HG03571 (cell line): Measurements from ENCODE around the gene DEFB112.

Experiments
- ATAC-seq: cut with Tn5 transposase; IDR thresholded peaks from one replicate; pipeline ENCODE4 v1.9.1; 2021; ENCODE audit not compliant: unreplicated experiment

The DEFB112 gene, protein sequence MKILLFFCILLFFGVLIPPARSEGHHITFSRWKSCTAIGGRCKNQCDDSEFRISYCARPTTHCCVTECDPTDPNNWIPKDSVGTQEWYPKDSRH

DNA sequence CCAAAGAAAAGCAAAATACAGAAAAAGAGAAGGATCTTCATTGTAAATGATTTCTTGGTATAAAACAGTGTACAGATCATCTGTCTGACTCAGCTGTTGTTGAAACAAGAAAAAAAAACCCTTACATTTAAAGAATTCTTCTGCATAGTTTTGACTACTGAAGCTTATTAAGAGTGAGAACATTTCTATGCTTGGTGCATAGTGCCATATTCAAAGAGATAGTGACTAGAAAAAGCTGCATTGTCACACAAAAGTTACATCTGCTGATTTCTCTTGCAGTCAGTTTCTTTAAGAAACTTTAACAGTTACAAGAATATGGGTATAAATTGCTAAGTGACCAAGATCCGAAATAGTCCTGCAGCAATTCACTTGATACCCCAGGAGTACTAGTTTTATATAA is at the start of gene DEFB112:
Gene DEFB112, minus strand, starts transcription at position 101 of the 400 bp plus-strand sequence. Its CDS starts 60 bp downstream, at position 41.
- ATAC-seq, result no peak

DNA sequence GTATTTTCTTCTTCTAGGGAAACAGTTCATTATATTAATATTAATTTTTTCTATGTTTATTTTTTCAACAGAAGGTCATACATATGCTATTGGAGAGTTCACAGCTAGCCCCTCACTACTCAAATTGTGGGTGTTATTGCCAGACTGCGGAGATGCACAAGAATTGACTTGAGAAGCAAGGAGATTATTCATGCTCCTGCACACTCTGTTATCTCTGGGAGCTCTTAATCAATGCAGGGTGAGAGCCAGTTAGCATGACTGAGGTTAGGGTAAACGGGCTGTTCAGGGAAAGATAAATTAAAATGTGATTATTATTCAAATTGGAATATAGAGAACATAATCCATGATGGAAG is 48.9 kb upstream of the DEFB112 start:
- ATAC-seq, result no peak

DNA sequence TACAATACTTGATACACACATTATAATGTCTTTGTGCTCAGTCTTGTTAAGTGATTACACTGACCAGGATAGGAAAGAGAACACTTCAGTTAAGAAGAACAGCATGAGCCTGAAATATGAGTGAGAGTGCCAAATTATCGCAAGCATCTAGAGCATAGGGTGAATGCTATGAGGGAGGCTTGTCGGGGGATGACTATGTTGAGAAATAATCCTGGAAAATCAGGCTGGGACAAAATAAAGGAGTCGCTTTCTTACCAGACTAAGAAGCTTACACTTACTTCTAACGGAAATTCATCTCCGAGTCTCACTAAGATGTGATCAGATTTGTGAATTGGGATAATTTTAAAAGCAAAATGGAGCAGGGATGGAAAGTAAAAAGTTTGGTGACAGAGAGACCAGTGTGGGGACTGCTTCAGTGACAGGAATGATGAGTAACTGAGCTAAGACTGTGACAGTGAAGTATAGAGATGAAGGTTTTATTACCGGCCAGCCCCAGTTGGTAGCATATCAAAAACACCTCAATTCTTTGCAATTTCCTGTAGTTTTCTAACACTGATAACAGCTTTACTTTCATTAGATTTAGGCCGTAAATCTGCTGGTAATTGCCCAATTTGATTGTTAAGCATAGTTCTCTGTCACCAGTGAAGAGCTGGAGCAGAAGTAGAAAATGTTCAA is 48.4 kb upstream of the DEFB112 start:
- ATAC-seq, result no peak

DNA sequence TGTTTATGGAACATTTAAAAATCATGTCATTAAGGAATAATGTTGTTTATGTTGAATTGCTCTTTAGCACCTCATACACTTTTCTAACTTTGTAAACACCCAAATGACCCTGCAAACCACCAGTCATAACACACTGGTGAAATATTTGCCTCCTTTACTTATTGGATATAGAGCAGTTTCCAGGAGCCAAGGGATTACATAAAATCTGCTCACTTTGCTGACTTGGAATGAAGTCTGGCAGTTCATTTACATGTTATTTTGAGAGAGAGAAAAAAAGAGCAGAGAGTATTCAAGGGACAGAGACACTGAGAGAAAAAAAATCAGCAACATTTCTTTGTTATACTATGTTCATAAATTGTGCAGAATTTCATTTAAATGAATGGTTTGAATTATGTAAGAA is 46.6 kb upstream of the DEFB112 start:
- no peak for ATAC-seq

DNA sequence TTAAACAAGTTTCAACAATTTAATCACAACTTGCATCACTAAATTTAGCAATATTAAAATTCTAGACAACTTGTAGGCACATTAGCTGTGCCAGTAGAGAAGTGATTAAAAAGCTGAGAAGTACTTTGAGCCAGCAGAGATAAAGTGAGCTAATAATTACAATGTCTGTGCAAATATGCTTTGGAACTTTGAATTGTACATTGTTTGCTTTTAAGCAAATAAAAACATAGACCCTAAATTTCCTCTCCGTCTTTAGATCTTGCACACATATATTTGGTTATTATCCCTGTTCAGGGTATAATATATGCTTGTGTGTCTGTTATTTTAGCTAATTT is 44.2 kb upstream of the DEFB112 start:
- ATAC-seq, result no peak

DNA sequence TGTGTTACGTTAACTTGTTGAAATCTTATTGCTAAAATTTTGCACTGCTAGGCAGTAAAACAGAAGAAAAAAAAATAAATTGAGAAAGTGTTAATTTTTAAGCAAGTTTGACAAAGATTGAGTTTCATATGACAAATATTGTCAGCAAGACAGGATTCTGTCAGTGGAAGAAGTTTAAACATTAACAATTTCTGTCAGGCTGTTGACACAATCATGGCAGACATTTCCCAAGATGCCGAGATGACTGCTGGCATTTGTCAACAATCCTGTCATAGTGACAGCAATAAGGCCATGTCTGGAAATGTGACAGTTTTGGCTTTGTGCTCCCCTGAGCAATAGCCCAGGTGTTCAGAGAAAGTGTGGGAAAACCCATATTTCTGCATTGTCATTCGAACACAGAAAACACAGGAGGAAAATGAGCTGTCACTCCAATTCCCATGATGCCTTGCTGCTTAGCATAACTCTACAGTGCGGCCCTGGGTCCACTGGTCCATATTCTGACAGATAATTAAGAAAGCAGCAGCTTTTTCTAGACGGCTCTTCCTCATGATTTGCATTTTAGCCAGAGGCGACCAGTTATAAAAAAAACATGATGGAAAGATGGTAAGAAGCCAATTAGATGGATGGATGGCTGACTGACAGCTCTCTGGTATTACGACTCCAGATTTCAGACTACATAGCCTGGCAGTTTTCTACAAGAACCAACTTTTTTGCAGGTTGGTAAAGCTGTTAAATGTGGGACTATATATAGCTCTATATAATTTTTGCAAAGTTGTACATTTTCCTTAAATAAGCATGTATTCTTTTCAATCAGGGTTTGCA is 43.6 kb upstream of the DEFB112 start:
- ATAC-seq, result no peak

DNA sequence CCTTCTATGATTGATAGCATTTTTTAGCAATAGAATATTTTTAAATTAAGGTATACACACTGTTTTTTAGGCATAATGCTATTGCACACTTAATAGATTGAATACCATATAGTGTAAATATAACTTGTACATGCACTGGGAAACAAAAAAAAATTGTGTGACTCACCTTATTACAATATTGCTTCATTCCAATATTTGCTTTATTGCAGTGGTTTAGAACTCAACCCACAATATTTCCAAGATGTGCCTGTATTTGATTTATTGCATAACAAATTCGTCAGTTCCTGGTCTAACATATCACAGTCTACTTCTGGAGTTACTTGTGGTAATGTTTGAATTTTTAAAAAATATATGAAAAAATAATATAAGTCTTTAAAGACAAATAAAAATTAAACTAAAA is 41.9 kb upstream of the DEFB112 start:
- no peak for ATAC-seq

DNA sequence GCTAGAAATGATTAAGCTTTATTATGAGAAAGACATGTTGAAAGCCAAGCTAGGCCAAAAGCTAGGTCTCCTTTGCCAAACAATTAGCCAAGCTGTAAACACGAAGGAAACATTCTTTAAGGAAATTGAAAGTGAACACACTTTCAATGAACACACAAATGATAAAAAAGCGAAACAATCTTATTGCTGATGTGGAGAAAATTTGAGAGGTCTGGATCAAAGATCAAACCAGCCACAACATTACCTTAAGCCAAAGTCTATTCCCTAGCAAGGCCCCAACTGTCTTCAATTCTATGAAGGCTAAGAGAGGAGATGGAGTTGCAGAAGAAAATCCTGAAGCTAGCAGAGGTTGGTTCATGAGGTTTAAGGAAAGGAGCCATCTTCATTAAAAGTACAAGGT is 40.2 kb upstream of the DEFB112 start:
- no peak for ATAC-seq

DNA sequence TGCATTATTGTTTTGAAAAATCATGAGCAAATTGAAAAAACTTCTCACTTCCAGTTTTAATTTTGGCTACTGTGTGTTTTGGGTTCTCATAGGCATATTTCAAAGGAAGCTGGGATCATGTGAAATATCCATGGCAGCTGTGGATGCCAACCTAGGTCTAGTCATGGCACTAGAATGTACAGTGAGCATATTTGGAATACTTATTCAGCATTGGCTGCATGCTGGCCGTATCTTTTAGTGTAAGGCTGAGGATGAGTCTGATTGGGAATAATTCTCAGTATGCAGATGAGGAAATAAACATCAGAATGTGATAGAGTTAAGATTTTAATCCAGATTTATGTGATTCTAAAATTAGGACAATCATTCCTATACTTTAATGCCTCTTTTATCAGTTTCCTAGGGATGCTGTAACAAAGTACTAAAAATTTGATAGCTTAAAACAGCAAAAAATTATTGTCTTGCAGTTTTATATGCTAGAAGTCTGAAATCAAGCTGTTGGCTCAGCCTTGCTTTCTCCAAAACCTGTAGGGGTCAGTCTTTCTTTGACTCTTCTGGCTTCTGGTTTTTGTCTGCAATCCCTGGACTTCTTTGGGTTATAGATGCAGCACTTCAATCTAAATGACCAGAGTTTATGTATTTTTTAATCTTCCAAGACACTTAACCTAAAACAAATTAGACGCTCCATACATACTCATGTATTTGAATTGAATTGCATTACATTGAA is 37.7 kb upstream of the DEFB112 start:
- no peak for ATAC-seq

DNA sequence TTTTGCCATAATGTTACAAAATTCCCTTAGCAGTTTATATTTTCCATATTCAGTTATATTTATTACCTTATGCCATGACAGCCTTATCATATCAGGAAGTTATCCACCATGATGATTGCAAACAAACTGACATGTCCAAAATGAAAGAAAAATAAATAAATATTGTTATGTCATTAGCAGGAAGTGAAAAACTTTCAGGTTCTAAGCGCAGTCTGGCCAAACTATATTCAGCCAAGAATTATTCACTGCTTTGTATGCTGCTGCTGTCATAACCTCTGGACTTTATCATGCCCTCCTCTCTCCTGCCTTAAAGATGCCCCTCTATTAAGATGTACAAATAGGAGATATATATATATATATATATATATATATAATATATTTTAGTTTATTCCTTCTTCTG is 27.7 kb upstream of the DEFB112 start:
- ATAC-seq, result no peak

DNA sequence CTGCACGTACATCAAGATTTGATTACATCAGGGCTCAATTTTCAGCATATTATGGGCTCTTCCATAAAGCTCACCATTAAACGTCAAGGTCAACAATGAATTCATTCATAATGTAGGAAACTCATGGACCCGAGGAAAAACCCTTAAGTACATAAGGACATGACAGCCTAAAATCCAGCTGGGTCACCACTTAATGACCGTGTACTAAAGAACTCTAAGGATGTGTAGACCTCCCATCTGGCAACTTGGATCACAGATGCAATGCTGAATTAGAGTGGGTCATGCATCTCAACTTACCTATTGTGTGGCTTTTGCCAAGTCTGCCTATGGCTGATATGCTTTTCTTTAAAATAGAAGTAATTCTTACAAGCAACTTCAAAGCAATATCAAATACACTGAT is 26.7 kb upstream of the DEFB112 start:
- no peak for ATAC-seq

DNA sequence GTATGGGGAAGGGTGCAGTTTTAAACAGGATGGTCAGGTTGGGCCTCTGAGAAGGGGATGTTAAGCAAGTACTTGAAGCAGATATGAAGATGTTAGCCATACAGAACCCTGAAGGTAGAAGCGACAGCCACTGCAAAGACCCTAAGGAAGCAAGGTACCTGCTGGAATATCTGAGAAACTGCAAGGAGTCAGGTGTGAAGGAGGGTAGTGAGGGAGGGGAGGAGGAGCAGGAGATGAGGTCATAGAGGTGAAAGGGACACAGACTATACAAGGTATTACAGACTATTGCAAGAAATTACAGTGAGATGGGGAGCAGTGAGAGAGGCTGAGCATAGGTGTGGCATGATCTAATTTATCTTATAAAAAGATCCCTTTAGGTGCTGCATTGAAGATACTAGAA is 22.2 kb upstream of the DEFB112 start:
- ATAC-seq, result no peak

DNA sequence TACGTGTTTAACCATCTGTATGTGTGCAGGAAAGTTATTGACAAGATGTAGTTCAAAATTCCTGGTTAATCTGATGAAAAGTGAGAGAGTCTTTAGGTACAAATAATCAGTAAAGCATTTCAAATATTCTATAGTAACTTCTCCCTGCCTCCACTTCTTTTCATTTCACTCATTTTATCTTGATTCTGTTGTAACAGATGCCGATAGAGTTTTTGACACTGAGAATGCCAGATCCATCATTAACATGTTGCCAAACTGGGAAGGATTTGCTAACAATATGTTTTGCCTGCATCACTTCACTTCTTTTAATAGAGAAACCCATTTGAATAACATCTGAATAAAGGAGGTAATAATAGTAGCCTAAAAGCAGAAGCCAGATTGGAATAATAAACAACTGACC is 20.4 kb upstream of the DEFB112 start:
- ATAC-seq, result no peak

DNA sequence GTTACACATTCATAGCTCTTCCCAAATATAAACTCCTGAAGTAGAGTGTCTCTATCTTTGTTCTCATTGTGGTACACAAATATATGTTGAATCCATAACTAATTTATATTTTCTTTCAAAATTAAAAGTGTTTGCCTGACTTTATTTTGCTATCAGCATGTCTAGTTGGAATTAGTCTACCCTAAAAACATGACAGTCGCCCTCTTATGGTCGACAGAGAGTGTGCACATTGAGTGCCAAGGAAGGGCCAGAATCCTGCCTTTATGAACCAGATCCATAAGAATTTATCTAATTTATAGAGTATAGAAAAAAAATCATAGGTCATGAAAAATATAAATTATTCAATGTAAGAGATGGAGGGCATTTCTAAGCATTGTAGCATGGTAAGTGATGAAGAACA is 12.3 kb upstream of the DEFB112 start:
- no peak for ATAC-seq

DNA sequence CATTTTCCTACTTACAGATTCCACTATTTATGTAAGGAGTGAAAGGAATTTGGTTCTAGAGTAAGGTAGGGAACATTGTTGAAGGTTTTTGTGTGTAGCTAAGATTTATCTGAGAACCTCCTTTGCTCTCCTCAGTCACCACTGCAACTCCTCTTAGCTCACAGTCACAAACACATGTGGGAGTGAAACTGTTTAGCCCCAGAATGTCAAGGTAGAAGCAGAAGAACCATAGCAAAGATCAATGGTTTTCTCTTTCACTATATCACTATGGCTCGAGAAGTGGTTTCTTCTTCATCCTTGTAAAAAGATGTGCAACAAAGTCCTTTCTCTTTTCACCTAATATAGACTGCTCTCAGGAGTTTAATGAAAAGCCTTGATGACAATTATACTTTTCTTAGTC is 6.5 kb upstream of the DEFB112 start:
- ATAC-seq, result no peak

DNA sequence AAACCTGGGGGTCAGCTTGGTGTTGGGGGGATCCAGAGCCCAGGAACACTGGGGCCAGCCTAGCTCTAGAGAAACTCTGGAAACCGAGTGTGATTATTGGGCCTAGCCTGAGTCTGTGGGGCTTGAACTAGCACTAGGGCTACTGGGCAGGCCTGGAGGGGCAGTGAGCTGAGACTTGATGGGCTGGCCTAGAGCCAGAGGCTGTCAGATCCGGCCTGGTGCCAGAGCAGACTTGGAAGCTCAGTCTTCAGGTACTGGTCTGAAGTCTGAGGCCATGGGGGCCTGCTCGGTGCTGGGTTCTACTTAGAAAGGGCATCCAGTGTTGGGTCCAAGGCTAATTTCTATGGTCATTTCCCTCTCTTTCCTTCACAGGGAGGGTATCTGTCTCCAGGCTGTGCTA is 2.7 kb downstream of the DEFB112 start:
- no peak for ATAC-seq

DNA sequence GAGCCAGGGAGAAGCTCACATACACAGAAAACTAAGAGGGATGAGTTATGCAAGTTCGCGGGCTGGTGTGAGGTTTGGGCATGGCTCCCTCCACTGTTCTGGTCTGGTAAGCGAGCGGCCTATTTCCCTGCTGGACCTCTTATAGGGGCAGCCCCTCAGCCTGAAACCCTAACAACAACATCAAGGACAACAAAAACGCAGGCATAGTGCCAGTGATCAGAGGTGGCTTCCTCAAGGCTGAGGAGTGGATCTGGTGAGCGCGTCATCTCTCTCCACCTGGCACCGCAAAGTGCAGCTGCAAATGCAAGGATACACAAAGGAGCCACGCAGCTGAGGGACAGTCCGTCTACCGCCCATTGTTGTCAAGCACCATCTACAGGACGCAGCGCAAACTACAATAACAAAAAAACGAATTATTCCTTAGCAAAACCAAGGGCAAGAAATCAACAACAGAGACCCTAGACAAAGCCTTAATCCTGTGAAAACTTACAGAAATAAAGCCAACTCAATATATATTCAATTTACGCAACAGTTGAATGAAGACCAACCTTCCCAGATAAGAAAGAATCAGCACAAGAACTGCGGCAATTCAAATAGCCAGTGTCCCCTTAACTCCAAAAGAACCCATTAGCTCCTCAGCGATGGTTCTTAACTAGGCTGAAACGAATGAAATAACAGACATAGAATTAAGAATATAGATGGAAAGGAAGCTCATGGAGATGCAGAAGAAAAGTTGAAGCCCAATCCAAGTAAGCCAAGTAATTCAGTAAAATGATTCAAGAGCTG is 18.8 kb downstream of the DEFB112 start:
- ATAC-seq, result no peak

DNA sequence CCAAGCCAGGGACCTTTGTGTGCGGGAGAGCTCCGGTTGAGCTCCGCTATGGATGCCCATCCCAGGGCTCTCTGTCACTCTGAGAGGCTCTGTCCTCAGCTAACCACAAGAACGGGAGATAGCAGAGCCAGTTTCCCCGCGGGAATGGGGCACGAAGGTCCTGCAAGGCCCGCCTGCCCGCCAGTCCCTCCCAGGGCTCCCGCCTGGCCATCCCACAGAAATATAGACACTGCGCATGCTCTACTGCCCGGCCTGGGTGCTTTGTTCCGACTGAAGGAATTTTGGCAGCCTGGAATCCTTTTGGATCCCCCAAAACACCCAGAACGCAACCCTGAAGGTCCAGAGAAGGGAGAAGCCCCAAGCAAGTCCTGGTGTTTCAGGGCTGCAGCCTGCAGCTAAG is 19.4 kb downstream of the DEFB112 start:
- ATAC-seq, result no peak

DNA sequence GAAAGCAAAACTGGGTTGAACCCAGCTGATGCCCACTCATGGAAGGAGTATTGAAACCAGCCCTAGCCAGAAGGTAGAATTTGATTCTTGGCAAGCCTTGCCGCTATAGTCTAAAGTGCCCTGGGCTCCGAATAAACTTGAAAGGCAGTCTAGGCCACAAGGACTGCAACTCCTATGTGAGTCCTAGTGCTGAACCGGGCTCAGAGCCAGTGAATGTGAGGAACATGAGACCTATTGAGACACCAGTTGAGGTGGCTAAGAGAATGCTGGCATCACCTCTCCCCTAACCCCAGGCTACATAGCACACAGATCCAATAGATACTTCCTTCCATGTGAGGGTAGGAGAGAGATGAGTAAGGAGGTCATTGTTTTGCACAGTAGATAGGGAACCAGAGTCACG is 24.5 kb downstream of the DEFB112 start:
- no peak for ATAC-seq

DNA sequence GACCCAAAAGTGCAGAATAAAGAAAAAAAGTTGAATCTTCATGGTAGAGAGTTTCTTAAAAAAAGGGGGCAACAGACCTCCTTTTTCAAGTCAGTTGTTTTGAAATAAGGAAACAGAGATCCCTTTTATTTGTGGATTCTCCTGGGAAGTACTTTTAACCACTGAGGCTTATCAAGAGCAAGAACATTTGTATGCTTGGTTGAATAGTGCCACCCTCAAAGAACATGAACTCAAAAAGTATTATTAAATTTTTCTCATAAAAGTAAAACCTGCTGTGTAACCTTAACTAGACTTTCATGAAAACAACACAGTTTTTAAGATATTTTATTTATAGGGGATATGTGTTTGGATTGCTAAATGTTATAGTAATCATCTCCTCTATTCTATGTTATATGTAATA is 27.8 kb downstream of the DEFB112 start, which contains the start of gene DEFB110:
Gene DEFB110, minus strand, starts transcription at position 101 of the 400 bp plus-strand sequence. Its CDS starts 59 bp downstream, at position 42.
- no peak for ATAC-seq

DNA sequence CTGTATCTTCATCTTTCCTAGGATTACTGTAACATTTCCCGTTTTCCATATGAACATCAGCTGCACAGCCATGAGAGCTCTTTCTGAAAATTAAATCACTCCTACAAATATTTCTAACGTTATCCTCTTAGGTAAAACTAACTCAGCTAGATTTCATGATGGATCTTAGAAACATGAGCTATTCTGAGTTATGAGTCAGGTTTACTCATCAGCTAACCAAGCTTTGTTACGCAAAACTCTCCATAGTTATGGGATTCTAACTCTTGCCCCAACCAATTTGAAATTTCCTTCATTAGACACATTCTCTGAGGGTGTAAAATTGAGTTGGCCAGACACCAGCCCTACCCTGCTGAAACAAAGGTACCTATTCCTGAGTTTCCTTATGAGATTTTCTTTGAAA is 41.9 kb downstream of the DEFB112 start:
- no peak for ATAC-seq
